HCT116 (cell line): ENCODE measurements around the gene IFRD1. TPM values are rescaled to one million over a fixed set of nuclear protein-coding genes. Genes with fewer than 3 reads are reported as not detected.

Source experiments
- ATAC-seq: fragments of 200-7000 bp; cut with Tn5 transposase; 2 replicates; pipeline ENCODE4 v1.9.1; 2020; ENCODE audit warnings: mild to moderate bottlenecking, moderate library complexity
- BruUV-seq: library from RNA; stranded (reverse); fragments of 400-500 nt; replicated peaks from 2 replicates; lab custom pipeline; 2021; lab: Mats Ljungman, UMichigan
- CTCF ChIA-PET: fragments of 300-600 bp; sonication (Branson Sonifier 250); formaldehyde crosslinking; loops from one replicate; lab custom pipeline; 2021; ENCODE audit warnings: antibody characterized with exemption; lab: Charles Lee
- POLR2A ChIA-PET: fragments of 300-600, 350-600 bp; sonication (Branson Sonifier 250); formaldehyde crosslinking; loops from one replicate; lab custom pipeline; 2021; ENCODE audit warnings: antibody characterized with exemption; lab: Charles Lee
- RAD21 ChIA-PET, 2 experiments: fragments of 300-600 bp; sonication (Branson Sonifier 250); formaldehyde crosslinking; loops; one replicate each; lab custom pipeline; 2023; ENCODE audit warnings: low total read pairs in 2 of 2; ENCODE audit not compliant: uncharacterized antibody in 2 of 2, unreplicated experiment in 2 of 2, low non-redundant PET in 1 of 2; lab: Charles Lee
- DNase-seq: peaks from one replicate; pipeline ENCODE4 v3.0.0-alpha.2; 2010; ENCODE audit warnings: low read depth, low spot score
- H2AFZ ChIP-seq: fragments of 200-600 bp; shearing (Covaris generic), sonication (generic); 2 replicates; pipeline ENCODE4 v1.6.1; 2017; ENCODE audit warnings: low read depth, mixed run types, mixed read lengths, antibody characterized with exemption, low read length; ENCODE audit not compliant: poor library complexity, severe bottlenecking
- H3K27ac ChIP-seq: 2 replicates; pipeline ENCODE4 v1.5.1; 2012; ENCODE audit warnings: low read depth, low read length
- H3K27me3 ChIP-seq: fragments of 200-600 bp; sonication (generic); 2 replicates; pipeline ENCODE4 v1.6.1; 2016; ENCODE audit warnings: mixed run types, low read length, mixed read lengths; ENCODE audit not compliant: insufficient read depth
- H3K36me3 ChIP-seq, 2 experiments: fragments of 200-500 bp in 1 of 2; fragments of 200-600 bp in 1 of 2; sonication (Bioruptor generic) in 1 of 2; sonication (generic) in 1 of 2; 2 replicates each; pipeline versions ENCODE4 v1.5.1 to v1.6.1; 2014 to 2016; ENCODE audit warnings: low read length in 2 of 2, inconsistent platforms in 1 of 2, mixed read lengths in 1 of 2, mixed run types in 1 of 2; ENCODE audit not compliant: insufficient read depth in 2 of 2, control insufficient read depth in 1 of 2
- H3K4me1 ChIP-seq, 2 experiments: fragments of 200-600 bp in 1 of 2; sonication (generic) in 1 of 2; 2 replicates each; pipeline versions ENCODE4 v1.5.1 to v1.6.1; 2012 to 2017; ENCODE audit warnings: low read length in 2 of 2, inconsistent platforms in 1 of 2, mild to moderate bottlenecking in 1 of 2, mixed read lengths in 1 of 2, mixed run types in 1 of 2, moderate library complexity in 1 of 2; ENCODE audit not compliant: insufficient read depth in 2 of 2, control insufficient read depth in 1 of 2
- H3K4me2 ChIP-seq: fragments of 200-600 bp; sonication (generic); 2 replicates; pipeline ENCODE4 v1.6.1; 2017; ENCODE audit warnings: mixed run types, low read length, mixed read lengths
- H3K4me3 ChIP-seq, 2 experiments: fragments of 200-600 bp in 1 of 2; sonication (generic) in 1 of 2; replicated peaks in 1 of 2; 2 replicates each; pipeline ENCODE4 v1.5.1; 2011 to 2016; ENCODE audit warnings: low read length in 2 of 2, control low read depth in 1 of 2, low read depth in 1 of 2, mild to moderate bottlenecking in 1 of 2, mixed read lengths in 1 of 2, mixed run types in 1 of 2
- H3K79me2 ChIP-seq: fragments of 200-600 bp; sonication (generic); 2 replicates; pipeline ENCODE4 v1.6.1; 2017; ENCODE audit warnings: mild to moderate bottlenecking, mixed run types, low read length, moderate library complexity, mixed read lengths; ENCODE audit not compliant: insufficient read depth
- H3K9ac ChIP-seq: fragments of 200-600 bp; sonication (generic); 2 replicates; pipeline ENCODE4 v1.6.1; 2016; ENCODE audit warnings: low read length, mixed read lengths
- H3K9me2 ChIP-seq: fragments of 200-600 bp; sonication (generic), shearing (Covaris generic); 2 replicates; pipeline ENCODE4 v1.6.1; 2017; ENCODE audit warnings: mixed run types, mild to moderate bottlenecking, moderate library complexity; ENCODE audit not compliant: insufficient read depth
- H3K9me3 ChIP-seq, 2 experiments: fragments of 200-500 bp in 1 of 2; fragments of 200-600 bp in 1 of 2; sonication (Bioruptor generic) in 1 of 2; sonication (generic) in 1 of 2; 2 replicates each; pipeline ENCODE4 v1.6.1; 2014 to 2017; ENCODE audit warnings: low read length in 2 of 2, mixed read lengths in 2 of 2, inconsistent platforms in 1 of 2, low read depth in 1 of 2, mild to moderate bottlenecking in 1 of 2, mixed run types in 1 of 2, moderate library complexity in 1 of 2; ENCODE audit not compliant: control insufficient read depth in 1 of 2, insufficient read depth in 1 of 2
- H4K20me1 ChIP-seq: fragments of 200-600 bp; sonication (generic), shearing (Covaris generic); 2 replicates; pipeline ENCODE4 v1.6.1; 2017; ENCODE audit warnings: mixed run types, mild to moderate bottlenecking, moderate library complexity; ENCODE audit not compliant: insufficient read depth
- CBX3 ChIP-seq: IDR thresholded peaks from 2 replicates; pipeline ENCODE4 v1.6.1; 2012; ENCODE audit warnings: low read depth
- CEBPB ChIP-seq: IDR thresholded peaks from 2 replicates; pipeline ENCODE4 v1.6.1; 2012; ENCODE audit warnings: low read depth
- CTCF ChIP-seq, 3 experiments: fragments of 200-600 bp in 1 of 3; sonication (generic) in 1 of 3; IDR thresholded peaks in 2 of 3; conservative IDR thresholded peaks in 1 of 3; 2 replicates each; pipeline ENCODE4 v1.5.1; 2012 to 2017; ENCODE audit warnings: low read depth in 2 of 3, low read length in 2 of 3, antibody characterized with exemption in 1 of 3, borderline replicate concordance in 1 of 3, control low read depth in 1 of 3, mild to moderate bottlenecking in 1 of 3, mixed read lengths in 1 of 3, mixed run types in 1 of 3, moderate library complexity in 1 of 3; ENCODE audit not compliant: insufficient read depth in 1 of 3
- EGR1 ChIP-seq: IDR thresholded peaks from 2 replicates; pipeline ENCODE4 v1.6.1; 2012; ENCODE audit warnings: low read depth
- EZH2 ChIP-seq: fragments of 200-600 bp; sonication (generic); IDR thresholded peaks from 2 replicates; pipeline ENCODE4 v1.6.1; 2017; ENCODE audit warnings: antibody characterized with exemption, mixed run types
- EZH2phosphoT487 ChIP-seq: fragments of 200-600 bp; IDR thresholded peaks from 2 replicates; pipeline ENCODE4 v1.6.1; 2018; ENCODE audit warnings: antibody characterized with exemption, borderline replicate concordance
- JUND ChIP-seq: IDR thresholded peaks from 2 replicates; pipeline ENCODE4 v1.6.1; 2012
- POLR2AphosphoS5 ChIP-seq: IDR thresholded peaks from 2 replicates; pipeline ENCODE4 v1.6.1; 2011; ENCODE audit warnings: mild to moderate bottlenecking, low read depth, low read length, moderate library complexity
- RAD21 ChIP-seq: IDR thresholded peaks from 2 replicates; pipeline ENCODE4 v1.6.1; 2012; ENCODE audit warnings: low read depth, mild to moderate bottlenecking
- SIN3A ChIP-seq: IDR thresholded peaks from 2 replicates; pipeline ENCODE4 v1.6.1; 2012; ENCODE audit warnings: low read depth
- SP1 ChIP-seq: IDR thresholded peaks from 2 replicates; pipeline ENCODE4 v1.6.1; 2012; ENCODE audit warnings: low read depth
- SRF ChIP-seq: IDR thresholded peaks from 2 replicates; pipeline ENCODE4 v1.6.1; 2012; ENCODE audit warnings: low read depth
- TCF7L2 ChIP-seq: IDR thresholded peaks from 2 replicates; pipeline ENCODE4 v1.7.0; 2011; ENCODE audit warnings: borderline replicate concordance, inconsistent platforms; ENCODE audit not compliant: insufficient read depth, insufficient read length; ENCODE audit errors: extremely low read depth
- YY1 ChIP-seq: IDR thresholded peaks from 2 replicates; pipeline ENCODE4 v1.6.1; 2011; ENCODE audit warnings: low read length, low read depth, moderate library complexity, mild to moderate bottlenecking; ENCODE audit not compliant: insufficient replicate concordance; ENCODE audit errors: extremely low read depth
- ZNF274 ChIP-seq: fragments of 200-500 bp; sonication (Bioruptor generic); IDR thresholded peaks from 2 replicates; pipeline ENCODE4 v1.6.1; 2014; ENCODE audit warnings: mild to moderate bottlenecking, low read depth, low read length, inconsistent platforms
- intact Hi-C: fragments of 100-400 bp; cut with micrococcal nuclease; formaldehyde crosslinking; loops from 2 replicates; pipeline ENCODE4 v1.10.0; 2022
- total RNA-seq: library from RNA; stranded (reverse); gene quantifications from one replicate; pipeline ENCODE4 v1.2.1, GENCODE V29; 2021; ENCODE audit not compliant: unreplicated experiment
- TF ChIP-seq, protein P1 (sequence below): IDR thresholded peaks from 2 replicates; pipeline ENCODE4 v1.6.1; 2011; ENCODE audit warnings: mild to moderate bottlenecking, low read length, moderate library complexity; ENCODE audit not compliant: insufficient replicate concordance; ENCODE audit errors: extremely low read depth

IFRD1 gene
- total RNA-seq, 1 experiment from 2014 or later = 43.6 TPM

- Histone ChIP-seq H3K27me3 (no peaks in the 10 kb centered on the region), H3K9ac (no peak overlapping the region), H3K9me2 (no peaks in the 10 kb centered on the region), H3K79me2 (peaks cover 35% of the 10 kb centered on the region), H3K4me2 (peak overlapping the region; percentile 90), H3K4me3 (peak overlapping the region in 1 of 2 experiments; percentile 97; a peak in 2 of 4 replicates), H4K20me1 (no peaks in the 10 kb centered on the region), H3K4me1 (peaks cover 18 to 32% of the 10 kb centered on the region in 2 experiments), H2AFZ (peak overlapping the region; percentile 2), H3K36me3 (no peaks in the 10 kb centered on the region), H3K27ac (peak overlapping the region; percentile 45; the same call in 1 of the 2 replicates), H3K9me3 (no peaks in the 10 kb centered on the region)
- intact Hi-C loops = no loop called here
- ATAC-seq = no peak
- DNase-seq = no peak
- POLR2A ChIA-PET = interaction anchor here (2.9 kb wide), 1 partner anchor 28 kb away, joined by 27 read pairs; no protein-coding TSS in a partner anchor
- BruUV-seq = no TSS peak
- TF ChIP-seq CBX3 = no peak
- no peak for TF ChIP-seq EGR1
- no peak for TF ChIP-seq CTCF (IDR thresholded peaks at IDR 0.05 in 2 of 3, conservative IDR thresholded peaks at IDR 0.05 in 1 of 3; ENCODE audit: borderline replicate concordance in 1 of 3, insufficient read depth in 1 of 3, low read depth in 2 of 3, low read length in 2 of 3)
- no peak for TF ChIP-seq EZH2
- TF ChIP-seq POLR2AphosphoS5 = no peak
- no peak for TF ChIP-seq EZH2phosphoT487
- CTCF ChIA-PET = no interaction called here
- RAD21 ChIA-PET = no interaction called here
Measured at GRCh38 chr7:112448891-112449290, 1.4 kb upstream of the IFRD1 start.

GRCh38 chr7:112449353-112449752 is 907 bp upstream of the IFRD1 start:
- no peaks in the 10 kb centered on the region for H3K9me3 ChIP-seq
- H3K9me2 ChIP-seq = no peaks in the 10 kb centered on the region
- no peaks in the 10 kb centered on the region for H3K36me3 ChIP-seq
- H2AFZ ChIP-seq = peak overlapping the region; percentile 27
- ATAC-seq (peak; percentile 27), DNase-seq (peak; percentile 59)
- H3K4me1 ChIP-seq = peaks cover 18 to 32% of the 10 kb centered on the region in 2 experiments
- H3K27me3 ChIP-seq = no peaks in the 10 kb centered on the region
- peak overlapping the region; percentile 97 for H3K9ac ChIP-seq
- intact Hi-C loops = no loop called here
- H3K4me2 ChIP-seq = peak overlapping the region; percentile 90
- CTCF ChIA-PET = no interaction called here
- peaks cover 40% of the 10 kb centered on the region for H3K79me2 ChIP-seq
- RAD21 ChIA-PET = interaction anchor here in 1 of 2 experiments (0.6 kb wide), 1 partner anchor 22 kb away, joined by 4 read pairs; no protein-coding TSS in a partner anchor
- POLR2A ChIA-PET = interaction anchor here (1.0 to 3.1 kb wide), 4 partner anchors 12 to 696 kb away, joined by 3 to 27 read pairs (median 12); no protein-coding TSS in a partner anchor
- peak overlapping the region; percentile 94 to 97 for H3K4me3 ChIP-seq
- H3K27ac ChIP-seq = peak overlapping the region; percentile 45
- BruUV-seq = no TSS peak
- no peaks in the 10 kb centered on the region for H4K20me1 ChIP-seq
- TF ChIP-seq CBX3 = peak; percentile 69
- TF ChIP-seq, protein P1, sequence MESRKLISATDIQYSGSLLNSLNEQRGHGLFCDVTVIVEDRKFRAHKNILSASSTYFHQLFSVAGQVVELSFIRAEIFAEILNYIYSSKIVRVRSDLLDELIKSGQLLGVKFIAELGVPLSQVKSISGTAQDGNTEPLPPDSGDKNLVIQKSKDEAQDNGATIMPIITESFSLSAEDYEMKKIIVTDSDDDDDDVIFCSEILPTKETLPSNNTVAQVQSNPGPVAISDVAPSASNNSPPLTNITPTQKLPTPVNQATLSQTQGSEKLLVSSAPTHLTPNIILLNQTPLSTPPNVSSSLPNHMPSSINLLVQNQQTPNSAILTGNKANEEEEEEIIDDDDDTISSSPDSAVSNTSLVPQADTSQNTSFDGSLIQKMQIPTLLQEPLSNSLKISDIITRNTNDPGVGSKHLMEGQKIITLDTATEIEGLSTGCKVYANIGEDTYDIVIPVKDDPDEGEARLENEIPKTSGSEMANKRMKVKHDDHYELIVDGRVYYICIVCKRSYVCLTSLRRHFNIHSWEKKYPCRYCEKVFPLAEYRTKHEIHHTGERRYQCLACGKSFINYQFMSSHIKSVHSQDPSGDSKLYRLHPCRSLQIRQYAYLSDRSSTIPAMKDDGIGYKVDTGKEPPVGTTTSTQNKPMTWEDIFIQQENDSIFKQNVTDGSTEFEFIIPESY = no peak
- peak; percentile 87 for TF ChIP-seq TCF7L2
- TF ChIP-seq SIN3A = peak; percentile 57
- peak; percentile 43; the same call in 1 of the 2 replicates for TF ChIP-seq POLR2AphosphoS5
- TF ChIP-seq ZNF274 = no peak
- peak; percentile 93 for TF ChIP-seq JUND
- no peak for TF ChIP-seq RAD21
- no peak for TF ChIP-seq EZH2phosphoT487
- TF ChIP-seq CEBPB = 0 out of 2 replicates have a peak, but pooled peaks have one; percentile 47
- TF ChIP-seq SP1 = peak; percentile 66
- no peak for TF ChIP-seq YY1
- TF ChIP-seq SRF = peak; percentile 68
